ENCODE data around the gene INTS2.
"Not testable (repeated sequence)": the region's sequence is repeated elsewhere in the genome, so short reads cannot be mapped to it uniquely, and the experiment has no call there.

Gene INTS2

GRCh38 chr17:61894310-61894709, 33.5 kb downstream of the INTS2 start:
- DNase-seq (ENCODE audit: low read depth in 2 of 2), result not testable (repeated sequence)

GRCh38 chr17:61887733-61888132, 40.0 kb downstream of the INTS2 start:
- not testable (repeated sequence) for DNase-seq (ENCODE audit: low read depth in 2 of 2)

- DNase-seq (ENCODE audit: low read depth in 2 of 2), result not testable (repeated sequence)
Measured at GRCh38 chr17:61885865-61886264, 41.9 kb downstream of the INTS2 start.

GRCh38 chr17:61884864-61885263, 42.9 kb downstream of the INTS2 start:
- DNase-seq (ENCODE audit: low read depth in 2 of 2), result no peak

GRCh38 chr17:61880589-61881102, 47.1 kb downstream of the INTS2 start:
- no peak for DNase-seq (ENCODE audit: low read depth in 2 of 2)

- no peak for DNase-seq (ENCODE audit: low read depth in 2 of 2)
Measured at GRCh38 chr17:61878984-61879612, 48.7 kb downstream of the INTS2 start.

GRCh38 chr17:61878520-61878919, 49.3 kb downstream of the INTS2 start:
- no peak for DNase-seq (ENCODE audit: low read depth in 2 of 2)

- DNase-seq (ENCODE audit: low read depth in 2 of 2), result no peak
Measured at GRCh38 chr17:61877837-61878236, 49.9 kb downstream of the INTS2 start.

GRCh38 chr17:61875804-61876203, 52.0 kb downstream of the INTS2 start:
- no peak for DNase-seq (ENCODE audit: low read depth in 2 of 2)

GRCh38 chr17:61875285-61875684, 52.5 kb downstream of the INTS2 start:
- DNase-seq (ENCODE audit: low read depth in 2 of 2), result no peak

GRCh38 chr17:61874075-61874474, 53.7 kb downstream of the INTS2 start:
- DNase-seq (ENCODE audit: low read depth in 2 of 2), result no peak

GRCh38 chr17:61872099-61872498, 55.7 kb downstream of the INTS2 start:
- no peak for DNase-seq (ENCODE audit: low read depth in 2 of 2)

GRCh38 chr17:61869138-61869537, 58.6 kb downstream of the INTS2 start:
- DNase-seq (ENCODE audit: low read depth in 2 of 2), result no peak

- DNase-seq (ENCODE audit: low read depth in 2 of 2), result no peak
Measured at GRCh38 chr17:61868074-61868473, 59.7 kb downstream of the INTS2 start.

GRCh38 chr17:61867033-61867432, 60.7 kb downstream of the INTS2 start:
- DNase-seq (ENCODE audit: low read depth in 2 of 2), result no peak

- DNase-seq (ENCODE audit: low read depth in 2 of 2), result no peak
Measured at GRCh38 chr17:61863801-61864126, 64.0 kb downstream of the INTS2 start.

GRCh38 chr17:61862975-61863800, 64.6 kb downstream of the INTS2 start, which contains the start of gene BRIP1:
BRIP1 (minus strand) TSS chr17:61863528; CDS start chr17:61861539, 1,989 bp downstream.
- DNase-seq (ENCODE audit: low read depth in 2 of 2), result peak; percentile 78

- DNase-seq (ENCODE audit: low read depth in 2 of 2), result peak in 1 of 2 experiments; percentile 17
Measured at GRCh38 chr17:61862105-61862574, 65.6 kb downstream of the INTS2 start.

GRCh38 chr17:61860397-61860796, 67.4 kb downstream of the INTS2 start:
- DNase-seq (ENCODE audit: low read depth in 2 of 2), result not testable (repeated sequence)

- DNase-seq (ENCODE audit: low read depth in 2 of 2), result no peak
Measured at GRCh38 chr17:61856035-61856434, 71.7 kb downstream of the INTS2 start.

GRCh38 chr17:61852857-61853256, 74.9 kb downstream of the INTS2 start:
- DNase-seq (ENCODE audit: low read depth in 2 of 2), result no peak

- DNase-seq (ENCODE audit: low read depth in 2 of 2), result peak in 1 of 2 experiments; percentile 8
Measured at GRCh38 chr17:61849674-61850073, 78.1 kb downstream of the INTS2 start.

GRCh38 chr17:61848896-61849295, 78.9 kb downstream of the INTS2 start:
- no peak for DNase-seq (ENCODE audit: low read depth in 2 of 2)
